HG02798 (cell line): Measurements from ENCODE around the gene CRY2.
A peak's percentile ranks its signal among the peaks of the same experiment; 100 is the strongest.
"Not testable (repeated sequence)": the region's sequence is repeated elsewhere in the genome, so short reads cannot be mapped to it uniquely, and the experiment has no call there.

Experiments
- ATAC-seq: cut with Tn5 transposase; IDR thresholded peaks from one replicate; pipeline ENCODE4 v1.9.1; 2021; ENCODE audit warnings: mild to moderate bottlenecking; ENCODE audit not compliant: unreplicated experiment, poor library complexity

Gene CRY2

DNA sequence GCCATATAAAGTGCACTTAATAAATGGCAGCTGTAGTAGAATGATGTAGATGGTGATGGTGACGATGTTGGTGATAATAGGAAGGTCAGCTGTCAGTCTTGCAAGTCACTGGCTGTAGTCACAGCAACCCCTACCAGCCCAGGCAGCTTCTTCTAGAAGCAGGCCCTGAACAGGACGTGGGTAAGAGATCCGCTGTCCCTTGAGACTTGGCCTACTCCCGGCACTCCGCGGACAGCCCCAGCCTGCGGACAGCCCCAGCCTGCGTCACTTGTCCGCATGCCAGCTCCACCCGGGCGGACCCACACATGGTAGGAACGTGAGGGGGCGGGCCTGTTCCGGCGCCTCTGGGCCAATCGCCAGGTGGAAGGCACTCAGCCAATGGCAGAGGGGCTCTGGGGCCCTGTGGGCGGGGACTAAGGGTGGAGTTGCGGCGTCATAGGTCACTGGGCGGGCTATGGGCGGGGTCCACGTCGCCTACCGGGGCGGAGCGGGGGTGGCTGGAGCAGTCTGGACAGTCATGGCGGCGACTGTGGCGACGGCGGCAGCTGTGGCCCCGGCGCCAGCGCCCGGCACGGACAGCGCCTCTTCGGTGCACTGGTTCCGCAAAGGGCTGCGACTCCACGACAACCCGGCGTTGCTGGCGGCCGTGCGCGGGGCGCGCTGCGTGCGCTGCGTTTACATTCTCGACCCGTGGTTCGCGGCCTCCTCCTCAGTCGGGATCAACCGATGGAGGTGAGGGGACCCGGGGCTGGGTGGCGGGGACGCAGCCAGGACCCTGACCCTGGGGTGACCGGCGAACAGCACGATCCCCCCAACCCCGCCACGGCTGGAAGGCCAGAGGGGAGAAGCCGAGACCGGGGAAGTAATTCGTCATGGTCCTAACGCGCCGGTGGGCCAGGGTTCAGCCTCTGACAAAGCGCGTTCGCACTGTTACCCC lies at the start of gene CRY2:
Gene CRY2 (plus strand): TSS at position 502 of the 937 bp plus-strand sequence. CDS start 16 bp downstream, at position 518.
- peak; percentile 96 for ATAC-seq

DNA sequence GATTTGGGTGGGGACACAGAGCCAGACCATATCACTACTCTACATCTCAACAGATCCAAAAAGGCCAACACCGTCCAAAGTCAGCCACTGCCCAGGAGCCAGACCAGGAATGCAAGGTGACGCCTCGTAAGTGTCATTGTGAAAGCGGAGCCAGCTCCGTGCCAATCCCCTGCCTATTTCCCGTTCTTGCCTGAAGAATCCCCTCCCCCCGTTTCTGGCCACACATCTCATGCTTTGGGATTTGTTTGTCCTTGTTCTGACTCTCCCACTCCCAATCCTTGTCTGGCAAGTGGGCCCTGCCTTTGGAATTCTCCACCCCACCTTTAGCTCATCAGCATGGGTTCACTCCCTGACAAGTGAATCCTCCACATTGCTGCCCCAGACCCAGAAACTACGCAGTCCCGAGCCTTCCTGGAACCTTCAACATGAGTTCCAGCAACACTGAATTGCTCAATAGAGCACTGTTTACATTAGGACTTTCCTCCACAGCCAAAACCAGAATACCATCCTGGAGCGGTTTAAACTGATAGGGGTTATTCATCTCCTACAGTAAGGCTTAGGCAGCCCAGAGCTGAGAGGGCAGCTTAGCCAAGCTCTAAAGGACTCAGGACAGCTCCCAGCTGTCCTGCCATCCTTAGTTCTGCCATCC lies 48.4 kb upstream of the CRY2 start:
- ATAC-seq = no peak

DNA sequence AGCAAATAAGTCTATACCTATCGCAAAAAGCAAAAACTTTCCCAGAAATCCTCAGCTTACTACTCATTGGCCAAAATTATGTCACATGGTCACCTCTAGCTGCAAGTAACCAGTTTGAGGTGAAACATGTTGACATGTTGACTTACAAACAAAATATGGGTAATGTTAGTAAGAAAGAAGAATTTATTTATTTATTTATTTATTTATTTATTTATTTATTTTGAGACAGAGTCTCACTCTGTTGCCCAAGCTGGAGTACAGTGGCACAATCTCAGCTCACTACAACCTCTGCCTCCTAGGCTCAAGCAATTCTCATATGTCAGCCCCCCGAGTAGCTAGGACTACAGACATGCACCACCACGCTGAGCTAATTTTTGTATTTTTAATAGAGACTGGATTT lies 47.7 kb upstream of the CRY2 start:
- ATAC-seq = no peak

GRCh38 chr11:45800261-45800660 lies 47.0 kb upstream of the CRY2 start:
- ATAC-seq = no peak

DNA sequence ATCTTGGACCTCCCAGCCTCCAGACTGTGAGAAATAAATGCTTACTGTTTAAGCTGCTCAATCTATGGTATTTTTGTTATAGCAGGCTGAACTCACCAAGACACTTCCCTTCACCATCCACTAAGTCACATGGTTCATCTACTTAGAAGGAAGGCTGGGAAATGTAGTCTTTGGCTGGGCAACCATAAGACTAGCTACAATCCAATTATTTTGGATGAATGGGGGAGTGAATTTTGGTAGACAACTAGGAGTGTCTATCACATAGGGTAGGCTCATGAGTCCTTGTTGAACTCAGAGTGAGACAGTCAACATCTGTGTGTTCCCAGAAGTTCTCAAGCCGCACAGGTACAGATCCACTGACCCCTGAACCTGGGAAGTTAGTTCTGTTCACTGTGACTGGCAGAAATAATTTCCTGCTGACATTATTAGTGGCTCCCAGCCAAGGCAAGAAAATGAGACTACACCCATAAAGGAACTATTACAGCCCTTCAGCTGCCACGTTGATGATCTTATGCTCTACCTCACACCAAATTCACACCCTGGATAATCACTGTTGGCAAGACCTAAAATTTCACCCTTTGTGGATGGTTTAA lies 45.5 kb upstream of the CRY2 start:
- ATAC-seq = no peak

- no peak for ATAC-seq
Observed at GRCh38 chr11:45802531-45803317, 44.6 kb upstream of the CRY2 start.

DNA sequence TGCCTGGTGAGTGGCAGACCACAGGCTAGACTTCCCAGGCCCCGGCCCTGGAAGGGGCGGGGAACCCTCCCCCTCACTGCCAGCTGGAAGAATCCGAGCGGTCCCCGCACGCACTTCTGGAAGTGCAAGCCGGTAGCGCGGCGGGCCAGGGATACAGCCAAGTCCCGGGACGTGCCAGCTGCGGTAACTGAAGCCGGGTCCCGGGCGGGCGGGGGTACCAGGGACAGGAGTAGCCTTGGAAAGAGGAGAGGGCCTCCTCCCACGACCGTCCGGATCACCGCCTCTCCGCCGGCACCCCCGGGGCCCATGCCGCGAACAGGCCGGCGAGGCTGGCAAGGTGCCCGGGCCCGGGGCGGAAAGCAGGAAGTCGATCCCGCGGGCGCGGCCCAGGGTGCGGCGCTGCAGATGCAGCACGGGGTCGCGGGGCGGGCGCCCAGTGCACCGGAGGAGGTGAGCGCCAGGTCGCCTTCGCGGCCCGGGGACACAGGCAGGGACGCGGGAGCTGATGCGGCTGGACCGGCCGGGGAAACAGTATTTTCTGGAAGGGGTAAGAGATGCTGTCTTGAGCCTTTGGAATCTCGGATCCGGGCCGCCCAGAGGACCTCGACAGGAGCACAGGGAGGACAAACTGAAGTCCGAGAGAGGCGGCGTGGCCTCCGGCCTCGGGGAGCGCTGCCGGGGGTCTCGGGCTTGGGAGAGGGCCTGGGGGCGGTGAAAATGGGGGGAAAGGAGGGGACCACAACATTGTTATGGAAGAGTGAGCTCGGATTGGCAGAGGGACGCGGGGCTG lies 43.1 kb upstream of the CRY2 start:
- peak; percentile 21 for ATAC-seq

GRCh38 chr11:45804761-45805304 lies 42.4 kb upstream of the CRY2 start, which contains the start of gene SLC35C1:
Gene SLC35C1, plus strand, starts transcription at chr11:45805149. Its CDS starts 653 bp downstream, at chr11:45805802.
- ATAC-seq = peak; percentile 96

DNA sequence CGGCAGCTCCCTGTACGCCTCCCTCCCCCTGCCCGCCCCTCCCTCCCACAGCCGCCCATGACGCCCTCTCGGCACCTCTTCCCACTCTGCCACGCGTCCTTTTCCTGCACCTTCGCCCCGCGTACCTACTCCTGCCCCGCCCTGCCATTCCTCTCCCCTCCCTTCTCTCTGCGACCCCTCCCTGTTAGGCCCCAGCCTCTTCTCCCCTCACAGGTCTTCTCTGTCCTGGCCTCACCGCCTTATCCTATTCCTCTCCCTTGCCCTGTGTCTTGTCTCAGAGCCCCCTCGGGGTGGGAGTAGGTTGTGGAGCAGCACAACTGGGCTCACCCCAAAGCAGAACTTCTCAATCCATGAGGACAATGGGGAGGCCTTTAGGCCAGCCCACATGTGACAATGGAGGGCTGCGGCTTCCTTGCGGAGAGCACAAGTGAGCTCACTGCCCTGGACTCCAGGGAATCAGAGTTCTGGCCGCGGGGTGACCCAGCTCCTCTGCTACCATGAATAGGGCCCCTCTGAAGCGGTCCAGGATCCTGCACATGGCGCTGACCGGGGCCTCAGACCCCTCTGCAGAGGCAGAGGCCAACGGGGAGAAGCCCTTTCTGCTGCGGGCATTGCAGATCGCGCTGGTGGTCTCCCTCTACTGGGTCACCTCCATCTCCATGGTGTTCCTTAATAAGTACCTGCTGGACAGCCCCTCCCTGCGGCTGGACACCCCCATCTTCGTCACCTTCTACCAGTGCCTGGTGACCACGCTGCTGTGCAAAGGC lies 41.8 kb upstream of the CRY2 start:
- no peak for ATAC-seq

- ATAC-seq = no peak
Observed at GRCh38 chr11:45806072-45806933, 41.0 kb upstream of the CRY2 start.

GRCh38 chr11:45806937-45807791 lies 40.1 kb upstream of the CRY2 start:
- no peak for ATAC-seq

- no peak for ATAC-seq
Observed at GRCh38 chr11:45807792-45808238, 39.5 kb upstream of the CRY2 start.

DNA sequence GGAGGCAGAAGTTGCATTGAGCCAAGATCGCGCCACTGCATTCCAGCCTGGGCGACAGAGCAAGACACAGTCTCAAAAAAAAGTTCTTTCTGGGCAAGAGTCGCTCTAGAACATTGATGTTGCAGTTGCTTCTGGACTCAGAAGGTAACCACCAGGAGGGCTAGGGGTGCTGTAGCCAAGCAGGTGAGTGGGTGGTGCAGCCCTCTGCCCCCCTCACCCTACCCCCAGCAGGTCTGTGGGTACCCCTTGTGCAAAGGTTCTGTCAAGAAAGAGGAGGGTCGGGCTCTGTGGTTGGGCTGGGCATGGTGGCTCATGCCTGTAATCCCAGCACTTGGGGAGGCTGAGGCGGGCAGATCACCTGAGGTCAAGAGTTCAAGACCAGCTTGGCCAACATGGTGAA lies 38.8 kb upstream of the CRY2 start:
- not testable (repeated sequence) for ATAC-seq

DNA sequence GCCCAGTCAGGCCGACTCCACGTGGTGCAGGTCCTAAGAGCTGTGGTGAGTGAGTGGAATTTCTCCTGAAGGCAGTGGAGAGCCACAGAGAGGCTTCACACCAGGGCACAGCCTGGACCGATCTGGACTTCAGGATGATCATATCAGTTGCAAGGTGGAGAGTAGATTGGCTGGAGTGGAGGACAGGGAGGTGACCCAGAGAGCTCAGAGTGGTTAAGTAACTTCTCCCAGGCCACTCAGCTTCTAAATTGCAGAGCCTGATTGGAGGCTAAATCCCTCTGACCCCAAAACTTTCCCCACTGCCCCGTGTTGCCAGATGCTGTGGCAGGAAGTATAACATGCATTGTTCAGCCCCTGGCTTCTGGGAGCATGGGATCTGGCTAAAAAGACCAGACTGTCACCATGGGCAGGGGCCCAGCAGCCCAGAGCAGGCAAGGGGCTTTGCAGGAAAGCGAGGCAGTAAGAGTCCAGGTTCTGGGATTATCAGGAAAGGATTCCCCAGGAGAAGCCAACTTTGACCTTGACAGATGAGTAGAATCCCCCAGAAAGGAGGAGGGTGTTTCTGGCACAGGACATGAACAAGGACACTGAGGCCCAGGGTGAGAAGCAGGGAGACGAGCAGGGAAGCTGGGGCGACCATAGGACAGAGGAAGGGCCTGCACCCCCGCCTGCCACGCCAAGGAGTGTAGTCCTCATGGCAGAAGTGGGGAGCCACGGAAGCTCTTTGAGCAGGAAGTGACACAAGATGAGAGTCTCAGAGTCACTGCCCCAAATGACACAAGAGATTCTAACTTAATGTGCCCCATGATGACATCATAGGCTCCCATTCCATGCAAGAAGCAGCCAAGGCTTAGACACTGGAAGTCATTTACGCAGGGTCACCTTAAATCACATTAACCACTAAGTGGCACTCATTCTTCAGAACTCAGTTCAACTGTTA lies 37.5 kb upstream of the CRY2 start:
- ATAC-seq = no peak

DNA sequence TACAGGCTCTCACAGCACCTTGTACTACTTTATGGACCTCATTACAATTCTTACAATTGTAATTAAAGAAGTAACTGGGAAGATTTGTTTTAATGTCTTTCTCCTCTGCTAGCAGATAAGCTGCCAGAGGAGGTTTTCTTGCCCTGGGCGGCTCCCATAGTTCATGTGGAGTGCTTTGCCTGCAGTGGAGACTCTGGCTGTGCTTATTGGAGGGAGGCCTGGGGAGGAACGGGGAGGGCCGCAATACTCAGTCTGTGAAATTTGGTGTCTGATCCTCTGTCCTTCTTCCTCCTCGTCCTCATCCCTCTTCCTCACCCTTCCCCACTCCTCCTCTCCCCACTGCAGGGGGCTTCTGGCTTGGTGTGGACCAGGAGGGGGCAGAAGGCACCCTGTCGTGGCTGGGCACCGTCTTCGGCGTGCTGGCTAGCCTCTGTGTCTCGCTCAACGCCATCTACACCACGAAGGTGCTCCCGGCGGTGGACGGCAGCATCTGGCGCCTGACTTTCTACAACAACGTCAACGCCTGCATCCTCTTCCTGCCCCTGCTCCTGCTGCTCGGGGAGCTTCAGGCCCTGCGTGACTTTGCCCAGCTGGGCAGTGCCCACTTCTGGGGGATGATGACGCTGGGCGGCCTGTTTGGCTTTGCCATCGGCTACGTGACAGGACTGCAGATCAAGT lies 36.7 kb upstream of the CRY2 start:
- no peak for ATAC-seq
